ENCODE measurements around the gene OGFOD2. TPM values are rescaled to one million over a fixed set of nuclear protein-coding genes. Genes with fewer than 3 reads are reported as not detected.
A peak's percentile ranks its signal among the peaks of the same experiment; 100 is the strongest.

Gene OGFOD2
- total and polyA plus RNA-seq, 2 of the 13 experiments (the other 11 are each of a cell fraction or from before 2014, with no cell fraction given): 13.2 to 14.6 TPM

DNA sequence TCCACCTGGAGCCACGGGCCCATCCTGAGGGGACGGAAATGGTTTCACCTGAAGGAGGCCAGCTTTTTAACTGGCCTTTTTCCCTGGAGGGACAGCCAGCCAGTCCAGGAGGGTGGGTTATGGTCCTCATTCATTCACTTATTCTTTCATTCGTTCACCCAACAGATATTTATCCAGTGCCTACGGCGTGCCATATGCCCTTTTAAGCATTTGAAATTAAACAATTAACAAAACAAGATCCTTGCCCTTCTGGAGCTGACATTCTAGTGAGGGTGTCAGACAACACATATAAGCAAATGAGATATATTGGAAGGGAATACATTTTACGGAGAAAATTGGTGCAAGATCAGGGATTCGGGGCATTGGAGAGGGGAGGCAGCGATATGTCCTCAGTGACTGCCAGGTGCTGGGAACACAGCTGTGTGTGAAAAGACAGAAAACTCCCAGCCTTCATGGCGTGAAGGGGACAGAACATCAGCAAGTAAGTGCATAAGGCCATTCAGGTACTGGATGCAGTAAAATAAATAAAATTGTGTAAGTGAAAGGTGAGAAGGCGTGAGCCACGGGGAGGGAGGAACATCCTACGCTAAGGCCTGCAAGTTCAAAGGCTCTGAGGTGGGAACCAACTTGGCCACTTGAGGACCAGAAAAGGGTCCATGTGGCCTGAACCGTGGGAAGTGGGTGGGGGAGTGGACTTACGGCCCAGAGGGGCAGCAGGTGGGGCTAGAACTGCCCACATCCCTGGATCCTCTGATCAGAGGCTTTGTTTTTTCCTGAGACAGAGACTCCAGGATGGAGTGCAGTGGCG, 8.1 kb upstream of the OGFOD2 start:
- no peak for DNase-seq (ENCODE audit: low spot score)
- no peak for ATAC-seq
- H3K79me2 ChIP-seq (ENCODE audit: insufficient read depth, low read length): no peaks in the 10 kb centered on the region
- H2AFZ ChIP-seq (ENCODE audit: low read length): no peak overlapping the region
- in situ Hi-C loops (cut with HindIII; ENCODE audit: extremely low pct_ligation_motif_present, low pct_unique_long_range_greater_than_20kb) (no loop called here), intact Hi-C loops (cut with micrococcal nuclease; ENCODE audit: unreplicated experiment) (loop anchor here (5.0 kb wide), 1 partner anchor 265 kb away; the partner anchor contains the start of genes MPHOSPH9 and MTRFR)
- no peak for FAIRE-seq
- peak overlapping the region; percentile 13; the same call in 1 of the 2 replicates for H3K9ac ChIP-seq (ENCODE audit: insufficient read depth, low read depth, low read length)
- H3K27me3 ChIP-seq (ENCODE audit: control insufficient read depth in 1 of 2, insufficient read depth in 2 of 2, low read length in 2 of 2): no peaks in the 10 kb centered on the region
- CTCF ChIA-PET (ENCODE audit: low intra/inter-chr PET ratio, low total read pairs): no interaction called here
- 20% methylated on average over 14 of the region's 15 CpGs for WGBS (ENCODE audit: low lambda C conversion rate)
- peaks cover 48% of the 10 kb centered on the region for H3K4me1 ChIP-seq (ENCODE audit: insufficient read depth, low read length)
- H3K27ac ChIP-seq (ENCODE audit: extremely low read length, insufficient read depth, low read length): no peak overlapping the region
- H3K9me3 ChIP-seq (ENCODE audit: low read length): no peaks in the 10 kb centered on the region
- POLR2A ChIA-PET: interaction anchor here (1.0 to 3.7 kb wide), 5 partner anchors 8 to 266 kb away, joined by 3 to 43 read pairs (median 5); partner anchors contain the start of genes MPHOSPH9, MTRFR and OGFOD2
- H3K4me3 ChIP-seq (replicated peaks in 1 of 3; ENCODE audit: insufficient read depth in 1 of 3, low read depth in 2 of 3, low read length in 3 of 3): peak overlapping the region; percentile 14 to 55 (median 31); a peak in 4 of 6 replicates
- no TSS peak for BruUV-seq (replicated peaks)
- no peaks in the 10 kb centered on the region for H4K20me1 ChIP-seq (ENCODE audit: insufficient read depth, low read length)
- no peaks in the 10 kb centered on the region for H3K36me3 ChIP-seq (replicated peaks in 1 of 2; ENCODE audit: control insufficient read depth in 1 of 2, insufficient read depth in 2 of 2, low read length in 2 of 2)
- peak overlapping the region; percentile 85 for H3K4me2 ChIP-seq (ENCODE audit: low read depth, low read length)
- TF ChIP-seq, protein P1, sequence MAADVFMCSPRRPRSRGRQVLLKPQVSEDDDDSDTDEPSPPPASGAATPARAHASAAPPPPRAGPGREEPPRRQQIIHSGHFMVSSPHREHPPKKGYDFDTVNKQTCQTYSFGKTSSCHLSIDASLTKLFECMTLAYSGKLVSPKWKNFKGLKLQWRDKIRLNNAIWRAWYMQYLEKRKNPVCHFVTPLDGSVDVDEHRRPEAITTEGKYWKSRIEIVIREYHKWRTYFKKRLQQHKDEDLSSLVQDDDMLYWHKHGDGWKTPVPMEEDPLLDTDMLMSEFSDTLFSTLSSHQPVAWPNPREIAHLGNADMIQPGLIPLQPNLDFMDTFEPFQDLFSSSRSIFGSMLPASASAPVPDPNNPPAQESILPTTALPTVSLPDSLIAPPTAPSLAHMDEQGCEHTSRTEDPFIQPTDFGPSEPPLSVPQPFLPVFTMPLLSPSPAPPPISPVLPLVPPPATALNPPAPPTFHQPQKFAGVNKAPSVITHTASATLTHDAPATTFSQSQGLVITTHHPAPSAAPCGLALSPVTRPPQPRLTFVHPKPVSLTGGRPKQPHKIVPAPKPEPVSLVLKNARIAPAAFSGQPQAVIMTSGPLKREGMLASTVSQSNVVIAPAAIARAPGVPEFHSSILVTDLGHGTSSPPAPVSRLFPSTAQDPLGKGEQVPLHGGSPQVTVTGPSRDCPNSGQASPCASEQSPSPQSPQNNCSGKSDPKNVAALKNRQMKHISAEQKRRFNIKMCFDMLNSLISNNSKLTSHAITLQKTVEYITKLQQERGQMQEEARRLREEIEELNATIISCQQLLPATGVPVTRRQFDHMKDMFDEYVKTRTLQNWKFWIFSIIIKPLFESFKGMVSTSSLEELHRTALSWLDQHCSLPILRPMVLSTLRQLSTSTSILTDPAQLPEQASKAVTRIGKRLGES (CRISPR knock-in tag; IDR thresholded peaks at IDR 0.05; ENCODE audit: borderline replicate concordance): no peak
- TF ChIP-seq GATAD2A (CRISPR knock-in tag; IDR thresholded peaks at IDR 0.05) (no peak), ZSCAN20 (CRISPR knock-in tag; IDR thresholded peaks at IDR 0.05; ENCODE audit: borderline replicate concordance) (no peak), TCF7 (IDR thresholded peaks at IDR 0.05; ENCODE audit: low read depth) (no peak), CENPX (CRISPR knock-in tag; IDR thresholded peaks at IDR 0.05) (no peak), CBX1 (IDR thresholded peaks at IDR 0.05; ENCODE audit: low read depth) (no peak), SRY (CRISPR knock-in tag; IDR thresholded peaks at IDR 0.05) (no peak), NFE2L2 (IDR thresholded peaks at IDR 0.05; ENCODE audit: low read length) (no peak), ZNF724P (CRISPR knock-in tag; IDR thresholded peaks at IDR 0.05; ENCODE audit: borderline replicate concordance) (no peak), SMAD9 (CRISPR knock-in tag; IDR thresholded peaks at IDR 0.05) (no peak), THAP11 (CRISPR knock-in tag; IDR thresholded peaks at IDR 0.05) (no peak), ZNF24 (IDR thresholded peaks at IDR 0.05) (peak; percentile 87)
- TF ChIP-seq, protein P2, sequence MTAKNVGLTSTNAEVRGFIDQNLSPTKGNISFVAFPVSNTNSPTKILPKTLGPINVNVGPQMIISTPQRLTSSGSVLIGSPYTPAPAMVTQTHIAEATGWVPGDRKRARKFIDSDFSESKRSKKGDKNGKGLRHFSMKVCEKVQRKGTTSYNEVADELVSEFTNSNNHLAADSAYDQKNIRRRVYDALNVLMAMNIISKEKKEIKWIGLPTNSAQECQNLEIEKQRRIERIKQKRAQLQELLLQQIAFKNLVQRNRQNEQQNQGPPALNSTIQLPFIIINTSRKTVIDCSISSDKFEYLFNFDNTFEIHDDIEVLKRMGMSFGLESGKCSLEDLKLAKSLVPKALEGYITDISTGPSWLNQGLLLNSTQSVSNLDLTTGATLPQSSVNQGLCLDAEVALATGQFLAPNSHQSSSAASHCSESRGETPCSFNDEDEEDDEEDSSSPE (CRISPR knock-in tag; IDR thresholded peaks at IDR 0.05): no peak
- TF ChIP-seq, protein P3, sequence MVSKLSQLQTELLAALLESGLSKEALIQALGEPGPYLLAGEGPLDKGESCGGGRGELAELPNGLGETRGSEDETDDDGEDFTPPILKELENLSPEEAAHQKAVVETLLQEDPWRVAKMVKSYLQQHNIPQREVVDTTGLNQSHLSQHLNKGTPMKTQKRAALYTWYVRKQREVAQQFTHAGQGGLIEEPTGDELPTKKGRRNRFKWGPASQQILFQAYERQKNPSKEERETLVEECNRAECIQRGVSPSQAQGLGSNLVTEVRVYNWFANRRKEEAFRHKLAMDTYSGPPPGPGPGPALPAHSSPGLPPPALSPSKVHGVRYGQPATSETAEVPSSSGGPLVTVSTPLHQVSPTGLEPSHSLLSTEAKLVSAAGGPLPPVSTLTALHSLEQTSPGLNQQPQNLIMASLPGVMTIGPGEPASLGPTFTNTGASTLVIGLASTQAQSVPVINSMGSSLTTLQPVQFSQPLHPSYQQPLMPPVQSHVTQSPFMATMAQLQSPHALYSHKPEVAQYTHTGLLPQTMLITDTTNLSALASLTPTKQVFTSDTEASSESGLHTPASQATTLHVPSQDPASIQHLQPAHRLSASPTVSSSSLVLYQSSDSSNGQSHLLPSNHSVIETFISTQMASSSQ (IDR thresholded peaks at IDR 0.05; ENCODE audit: low read depth): no peak
- TF ChIP-seq, protein P3 (CRISPR knock-in tag; IDR thresholded peaks at IDR 0.05; ENCODE audit: borderline replicate concordance): 0 out of 2 replicates have a peak, but pooled peaks have one; percentile 27

Measured in HepG2 (cell line).